ENCODE results near the gene TSPAN7.

Gene TSPAN7

GRCh38 chrX:38679695-38680094 lies 118.4 kb downstream of the TSPAN7 start:
- DNase-seq (ENCODE audit: low read depth in 2 of 2, low spot score in 1 of 2) = no peak

GRCh38 chrX:38682095-38682494 lies 120.8 kb downstream of the TSPAN7 start:
- DNase-seq (ENCODE audit: low read depth in 2 of 2, low spot score in 1 of 2) = no peak

GRCh38 chrX:38692961-38693360 lies 131.6 kb downstream of the TSPAN7 start:
- DNase-seq (ENCODE audit: low read depth in 2 of 2, low spot score in 1 of 2) = no peak

GRCh38 chrX:38694394-38694793 lies 133.1 kb downstream of the TSPAN7 start:
- DNase-seq (ENCODE audit: low read depth in 2 of 2, low spot score in 1 of 2) = no peak

GRCh38 chrX:38697461-38697860 lies 136.1 kb downstream of the TSPAN7 start:
- DNase-seq (ENCODE audit: low read depth in 2 of 2, low spot score in 1 of 2) = no peak

GRCh38 chrX:38699121-38699520 lies 137.8 kb downstream of the TSPAN7 start:
- DNase-seq (ENCODE audit: low read depth in 2 of 2, low spot score in 1 of 2) = no peak

- no peak for DNase-seq (ENCODE audit: low read depth in 2 of 2, low spot score in 1 of 2)
Observed at GRCh38 chrX:38699696-38700095, 138.4 kb downstream of the TSPAN7 start.

- DNase-seq (ENCODE audit: low read depth in 2 of 2, low spot score in 1 of 2) = no peak
Observed at GRCh38 chrX:38701073-38701472, 139.7 kb downstream of the TSPAN7 start.

GRCh38 chrX:38704146-38704882 lies 143.0 kb downstream of the TSPAN7 start:
- no peak for DNase-seq (ENCODE audit: low read depth in 2 of 2, low spot score in 1 of 2)

- no peak for DNase-seq (ENCODE audit: low read depth in 2 of 2, low spot score in 1 of 2)
Observed at GRCh38 chrX:38717871-38718270, 156.5 kb downstream of the TSPAN7 start.

- DNase-seq (ENCODE audit: low read depth in 2 of 2, low spot score in 1 of 2) = no peak
Observed at GRCh38 chrX:38718311-38718710, 157.0 kb downstream of the TSPAN7 start.

- DNase-seq (ENCODE audit: low read depth in 2 of 2, low spot score in 1 of 2) = no peak
Observed at GRCh38 chrX:38726612-38727011, 165.3 kb downstream of the TSPAN7 start.

- DNase-seq (ENCODE audit: low read depth in 2 of 2, low spot score in 1 of 2) = no peak
Observed at GRCh38 chrX:38727668-38728067, 166.3 kb downstream of the TSPAN7 start.

- DNase-seq (ENCODE audit: low read depth in 2 of 2, low spot score in 1 of 2) = no peak
Observed at GRCh38 chrX:38732866-38733265, 171.5 kb downstream of the TSPAN7 start.

Measured in stimulated activated CD8-positive, alpha-beta memory T cell treated with anti-CD3 and anti-CD28 coated beads, Interleukin-4, amount 100 ng/mL, for 1 hour (primary cell).